ENCODE results near the gene ZNF763. TPM values are rescaled to one million over a fixed set of nuclear protein-coding genes. Genes with fewer than 3 reads are reported as not detected.

ZNF763 gene
- total RNA-seq, 1 experiment from 2014 or later = 0.77 TPM

DNA sequence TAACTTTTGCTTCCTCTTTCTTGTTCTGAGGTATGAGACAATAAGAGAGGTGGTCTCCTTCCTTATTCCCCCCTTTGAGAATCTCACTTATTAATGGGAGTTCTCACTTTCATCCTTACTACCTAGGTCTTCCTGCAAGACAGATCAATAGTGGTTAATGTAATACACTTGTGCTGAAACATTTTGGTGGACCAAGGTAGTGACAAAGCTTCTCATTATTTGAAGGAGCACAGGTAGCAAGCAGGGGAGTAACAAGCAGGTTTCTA is 22.1 kb upstream of the ZNF763 start:
- H3K4me3 Mint-ChIP-seq = no peak overlapping the region
- Histone ChIP-seq H3K14ac (ENCODE audit: insufficient read depth, low read length) (no peak overlapping the region), H3K4me1 (ENCODE audit: insufficient read depth, low read length) (no peaks in the 10 kb centered on the region), H3K9me3 (ENCODE audit: control insufficient read depth, low read depth, low read length) (peaks cover 61% of the 10 kb centered on the region), H4K8ac (replicated peaks; ENCODE audit: insufficient read length, low read depth, low read length) (no peak overlapping the region), H4K91ac (ENCODE audit: insufficient read length, low read depth, low read length) (no peak overlapping the region), H3K4ac (ENCODE audit: low read depth, low read length) (no peak overlapping the region), H2BK20ac (ENCODE audit: low read depth, low read length, poor library complexity, severe bottlenecking) (no peak overlapping the region), H3K27me3 (ENCODE audit: insufficient read depth, low read length) (no peaks in the 10 kb centered on the region), H3K23me2 (ENCODE audit: insufficient read length, low read depth, low read length, poor library complexity, severe bottlenecking) (no peaks in the 10 kb centered on the region), H2BK120ac (ENCODE audit: low read depth, low read length, poor library complexity, severe bottlenecking) (no peak overlapping the region), H4K5ac (ENCODE audit: insufficient read length, low read depth, low read length) (no peak overlapping the region), H3K27ac (ENCODE audit: insufficient read length, low read depth, low read length) (no peak overlapping the region), H2BK12ac (ENCODE audit: insufficient read length, low read depth, low read length) (no peak overlapping the region), H2BK15ac (ENCODE audit: low read depth, low read length) (no peak overlapping the region), H4K20me1 (ENCODE audit: control insufficient read depth, insufficient read depth, insufficient read length) (no peaks in the 10 kb centered on the region), H2BK5ac (ENCODE audit: insufficient read length, low read length) (no peak overlapping the region), H3K18ac (ENCODE audit: insufficient read length, low read depth, low read length) (no peak overlapping the region), H3K79me1 (ENCODE audit: insufficient read depth, low read depth, low read length, poor library complexity, severe bottlenecking) (no peaks in the 10 kb centered on the region), H3K4me2 (ENCODE audit: insufficient read depth, insufficient read length, low read length) (no peak overlapping the region), H2AK5ac (ENCODE audit: insufficient read length, low read length) (no peak overlapping the region), H3T11ph (ENCODE audit: low read length) (no peak overlapping the region), H3K9ac (ENCODE audit: extremely low read depth, insufficient read length, low read length) (no peak overlapping the region), H3K79me2 (ENCODE audit: insufficient read depth, low read length) (no peaks in the 10 kb centered on the region; the same call in 1 of the 2 replicates), H2AFZ (ENCODE audit: low read length) (no peak overlapping the region), H3K23ac (ENCODE audit: insufficient read length, low read depth, low read length) (no peak overlapping the region), H3K56ac (ENCODE audit: insufficient read length, low read depth, low read length) (no peak overlapping the region)
- TF ChIP-seq, protein P1, sequence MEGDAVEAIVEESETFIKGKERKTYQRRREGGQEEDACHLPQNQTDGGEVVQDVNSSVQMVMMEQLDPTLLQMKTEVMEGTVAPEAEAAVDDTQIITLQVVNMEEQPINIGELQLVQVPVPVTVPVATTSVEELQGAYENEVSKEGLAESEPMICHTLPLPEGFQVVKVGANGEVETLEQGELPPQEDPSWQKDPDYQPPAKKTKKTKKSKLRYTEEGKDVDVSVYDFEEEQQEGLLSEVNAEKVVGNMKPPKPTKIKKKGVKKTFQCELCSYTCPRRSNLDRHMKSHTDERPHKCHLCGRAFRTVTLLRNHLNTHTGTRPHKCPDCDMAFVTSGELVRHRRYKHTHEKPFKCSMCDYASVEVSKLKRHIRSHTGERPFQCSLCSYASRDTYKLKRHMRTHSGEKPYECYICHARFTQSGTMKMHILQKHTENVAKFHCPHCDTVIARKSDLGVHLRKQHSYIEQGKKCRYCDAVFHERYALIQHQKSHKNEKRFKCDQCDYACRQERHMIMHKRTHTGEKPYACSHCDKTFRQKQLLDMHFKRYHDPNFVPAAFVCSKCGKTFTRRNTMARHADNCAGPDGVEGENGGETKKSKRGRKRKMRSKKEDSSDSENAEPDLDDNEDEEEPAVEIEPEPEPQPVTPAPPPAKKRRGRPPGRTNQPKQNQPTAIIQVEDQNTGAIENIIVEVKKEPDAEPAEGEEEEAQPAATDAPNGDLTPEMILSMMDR (conservative IDR thresholded peaks at IDR 0.05) = no peak
- no peaks in the 10 kb centered on the region for H3K4me1 Mint-ChIP-seq
- peaks cover 90 to 93% of the 10 kb centered on the region in 2 experiments for H3K9me3 Mint-ChIP-seq
- DNase-seq = no peak
- no peaks in the 10 kb centered on the region; the same call in 1 of the 2 replicates for H3K27me3 Mint-ChIP-seq (ENCODE audit: low read depth)
- H3K27ac Mint-ChIP-seq = no peak overlapping the region
- H3K36me3 Mint-ChIP-seq (ENCODE audit: insufficient read depth in 1 of 3, low read depth in 3 of 3) = peaks cover 81 to 89% (median 87%) of the 10 kb centered on the region in 3 experiments

Measured in H9 (cell line).